ENCODE measurements around the gene CACNA1B. TPM values are rescaled to one million over a fixed set of nuclear protein-coding genes. Genes with fewer than 3 reads are reported as not detected.

The CACNA1B gene
- total RNA-seq, 4 donors from 2014 or later = not detected

DNA sequence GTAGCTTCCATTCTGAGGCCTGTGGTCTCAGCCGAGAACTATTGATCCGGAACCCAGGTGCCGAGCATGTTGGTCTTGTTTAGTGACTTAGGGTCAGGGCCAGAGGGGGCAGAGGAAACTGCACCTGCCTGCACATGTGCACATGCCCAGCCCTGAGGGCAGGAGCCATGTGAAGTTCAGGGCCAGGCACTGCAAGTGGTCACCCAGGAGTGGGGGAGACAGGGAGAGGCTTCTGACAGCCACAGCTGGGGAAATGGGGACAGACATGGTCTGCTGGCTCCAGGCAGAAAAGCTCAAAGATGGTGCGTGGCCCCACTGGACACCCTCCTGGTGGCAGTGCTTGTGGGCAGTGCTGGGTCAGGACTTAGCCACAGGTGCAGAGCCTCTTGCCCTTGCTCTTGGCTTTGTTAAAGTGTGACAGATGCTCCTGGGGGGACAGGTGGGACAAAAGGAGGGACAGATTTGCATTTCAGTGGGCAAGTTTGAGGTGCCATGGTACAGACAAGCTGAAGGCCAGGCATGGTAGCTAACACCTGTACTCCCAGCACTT, 134.4 kb downstream of the CACNA1B start:
- DNase-seq (ENCODE audit: low spot score) (no peak), ATAC-seq (ENCODE audit: low FRiP score) (no peak)
- TF ChIP-seq, protein P1, sequence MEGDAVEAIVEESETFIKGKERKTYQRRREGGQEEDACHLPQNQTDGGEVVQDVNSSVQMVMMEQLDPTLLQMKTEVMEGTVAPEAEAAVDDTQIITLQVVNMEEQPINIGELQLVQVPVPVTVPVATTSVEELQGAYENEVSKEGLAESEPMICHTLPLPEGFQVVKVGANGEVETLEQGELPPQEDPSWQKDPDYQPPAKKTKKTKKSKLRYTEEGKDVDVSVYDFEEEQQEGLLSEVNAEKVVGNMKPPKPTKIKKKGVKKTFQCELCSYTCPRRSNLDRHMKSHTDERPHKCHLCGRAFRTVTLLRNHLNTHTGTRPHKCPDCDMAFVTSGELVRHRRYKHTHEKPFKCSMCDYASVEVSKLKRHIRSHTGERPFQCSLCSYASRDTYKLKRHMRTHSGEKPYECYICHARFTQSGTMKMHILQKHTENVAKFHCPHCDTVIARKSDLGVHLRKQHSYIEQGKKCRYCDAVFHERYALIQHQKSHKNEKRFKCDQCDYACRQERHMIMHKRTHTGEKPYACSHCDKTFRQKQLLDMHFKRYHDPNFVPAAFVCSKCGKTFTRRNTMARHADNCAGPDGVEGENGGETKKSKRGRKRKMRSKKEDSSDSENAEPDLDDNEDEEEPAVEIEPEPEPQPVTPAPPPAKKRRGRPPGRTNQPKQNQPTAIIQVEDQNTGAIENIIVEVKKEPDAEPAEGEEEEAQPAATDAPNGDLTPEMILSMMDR (IDR thresholded peaks at IDR 0.05) = no peak

GRCh38 chr9:138013273-138013672, 135.7 kb downstream of the CACNA1B start:
- DNase-seq (ENCODE audit: low spot score) (no peak), ATAC-seq (ENCODE audit: low FRiP score) (no peak)
- TF ChIP-seq, protein P1 (IDR thresholded peaks at IDR 0.05) = no peak

GRCh38 chr9:138013836-138014562, 136.4 kb downstream of the CACNA1B start:
- ATAC-seq (ENCODE audit: low FRiP score) = no peak

DNA sequence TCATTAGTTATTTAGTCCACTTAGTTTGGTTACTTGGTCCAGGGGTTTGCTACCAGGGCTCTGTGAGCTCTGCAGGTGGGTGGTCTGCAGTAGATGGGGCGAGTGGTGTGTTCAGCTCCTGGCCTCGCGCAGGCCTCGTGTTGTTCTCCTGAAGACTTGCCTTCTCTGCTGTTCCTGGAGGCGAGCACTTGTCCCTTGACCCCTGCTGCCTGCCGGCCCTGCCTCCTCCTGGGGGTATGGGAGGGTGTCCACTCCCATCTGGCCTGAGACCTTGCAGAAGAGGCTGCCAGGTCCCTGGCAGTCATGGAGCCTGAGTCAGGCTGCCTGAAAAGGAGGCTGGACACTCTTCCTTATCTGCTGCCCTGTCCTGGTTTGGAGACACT, 137.0 kb downstream of the CACNA1B start:
- TF ChIP-seq, protein P1 (IDR thresholded peaks at IDR 0.05) = no peak
- ATAC-seq (ENCODE audit: low FRiP score) = no peak
- DNase-seq (ENCODE audit: low spot score) = no peak

More at GRCh38 chr9:138013836-138014562, 136.4 kb downstream of the CACNA1B start:
- DNase-seq (ENCODE audit: low spot score) = no peak
- TF ChIP-seq, protein P1 (IDR thresholded peaks at IDR 0.05) = no peak

- DNase-seq (ENCODE audit: low spot score) (no peak), ATAC-seq (ENCODE audit: low FRiP score) (no peak)
- TF ChIP-seq, protein P1 (IDR thresholded peaks at IDR 0.05) = no peak
These were observed 137.6 kb downstream of the CACNA1B start for GRCh38 chr9:138015021-138015829.

- TF ChIP-seq, protein P1 (IDR thresholded peaks at IDR 0.05) = no peak
- DNase-seq (ENCODE audit: low spot score) (no peak), ATAC-seq (ENCODE audit: low FRiP score) (no peak)
These were observed 139.0 kb downstream of the CACNA1B start for GRCh38 chr9:138016406-138017187.
